ENCODE results near the gene RREB1. TPM values are rescaled to one million over a fixed set of nuclear protein-coding genes. Genes with fewer than 3 reads are reported as not detected.

The RREB1 gene
- total RNA-seq, 1 donor from 2014 or later: 16.6 TPM

GRCh38 chr6:7087491-7087979, 20.2 kb upstream of the RREB1 start:
- no peak for DNase-seq (ENCODE audit: low read depth)
- TF ChIP-seq CTCF (IDR thresholded peaks at IDR 0.05; ENCODE audit: insufficient read depth, low read length, severe bottlenecking): no peak
- FAIRE-seq: no peak
- H3K27me3 ChIP-seq (ENCODE audit: control insufficient read depth, insufficient read depth, low read length): no peaks in the 10 kb centered on the region
- no peak overlapping the region for H3K4me3 ChIP-seq (ENCODE audit: low read depth, low read length)
- no peaks in the 10 kb centered on the region for H3K36me3 ChIP-seq (ENCODE audit: control insufficient read depth, insufficient read depth, low read length)

DNA sequence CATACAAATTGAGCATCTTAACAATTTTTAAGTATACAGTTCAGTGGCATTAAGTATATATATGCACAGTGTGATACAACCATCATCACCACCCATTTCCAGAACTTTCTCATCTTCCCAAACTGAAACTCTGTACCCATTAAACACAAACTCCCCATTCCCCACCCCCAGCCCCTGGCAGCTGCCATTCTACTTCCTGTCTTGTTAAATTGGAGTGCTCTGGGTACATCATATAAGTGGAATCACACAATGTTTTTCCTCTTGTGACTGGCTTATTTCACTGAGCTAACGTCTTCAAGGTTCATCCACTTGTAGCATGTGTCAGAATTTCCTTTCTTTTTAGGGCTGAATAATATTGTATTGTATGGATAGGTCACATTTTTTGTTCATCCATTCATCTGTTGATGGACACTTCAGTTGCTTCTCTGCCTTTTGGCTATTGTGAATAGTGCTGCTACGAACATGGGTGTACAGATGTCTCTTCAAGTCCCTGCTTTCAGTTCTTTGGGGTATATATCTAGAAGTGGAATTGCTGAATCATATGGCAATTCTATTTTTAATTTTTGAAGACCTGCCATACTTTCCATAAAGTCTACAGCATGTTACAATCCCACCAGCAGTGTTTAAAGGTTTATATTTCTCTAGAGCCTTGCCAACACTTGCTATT, 19.6 kb upstream of the RREB1 start:
- TF ChIP-seq CTCF (IDR thresholded peaks at IDR 0.05; ENCODE audit: insufficient read depth, low read length, severe bottlenecking): no peak
- H3K4me3 ChIP-seq (ENCODE audit: low read depth, low read length): no peak overlapping the region
- DNase-seq (ENCODE audit: low read depth): no peak
- FAIRE-seq: no peak
- H3K36me3 ChIP-seq (ENCODE audit: control insufficient read depth, insufficient read depth, low read length): no peaks in the 10 kb centered on the region
- H3K27me3 ChIP-seq (ENCODE audit: control insufficient read depth, insufficient read depth, low read length): no peaks in the 10 kb centered on the region

DNA sequence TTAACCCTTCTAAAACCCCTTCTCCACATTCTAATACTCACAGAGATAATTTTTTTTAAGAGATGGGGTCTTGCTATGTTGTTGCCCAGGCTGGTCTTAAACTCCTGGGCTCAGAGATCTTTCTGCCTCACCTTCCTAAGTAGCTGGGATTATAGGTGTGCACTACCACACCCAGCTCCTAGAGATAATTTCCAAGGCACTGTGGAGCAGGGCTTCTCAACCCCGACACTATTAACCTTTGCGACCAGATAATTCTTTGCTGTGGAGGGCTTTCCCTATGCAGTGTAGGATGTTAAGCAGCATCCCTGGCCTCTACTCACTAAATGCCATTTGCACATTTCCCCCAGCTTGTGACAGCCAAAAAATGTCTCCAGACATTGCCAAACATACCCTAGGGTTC, 8.8 kb upstream of the RREB1 start:
- no peak overlapping the region for H3K4me3 ChIP-seq (ENCODE audit: low read depth, low read length)
- TF ChIP-seq CTCF (IDR thresholded peaks at IDR 0.05; ENCODE audit: insufficient read depth, low read length, severe bottlenecking): no peak
- no peaks in the 10 kb centered on the region for H3K36me3 ChIP-seq (ENCODE audit: control insufficient read depth, insufficient read depth, low read length)
- DNase-seq (ENCODE audit: low read depth) (no peak), FAIRE-seq (no peak)
- H3K27me3 ChIP-seq (ENCODE audit: control insufficient read depth, insufficient read depth, low read length): no peaks in the 10 kb centered on the region

DNA sequence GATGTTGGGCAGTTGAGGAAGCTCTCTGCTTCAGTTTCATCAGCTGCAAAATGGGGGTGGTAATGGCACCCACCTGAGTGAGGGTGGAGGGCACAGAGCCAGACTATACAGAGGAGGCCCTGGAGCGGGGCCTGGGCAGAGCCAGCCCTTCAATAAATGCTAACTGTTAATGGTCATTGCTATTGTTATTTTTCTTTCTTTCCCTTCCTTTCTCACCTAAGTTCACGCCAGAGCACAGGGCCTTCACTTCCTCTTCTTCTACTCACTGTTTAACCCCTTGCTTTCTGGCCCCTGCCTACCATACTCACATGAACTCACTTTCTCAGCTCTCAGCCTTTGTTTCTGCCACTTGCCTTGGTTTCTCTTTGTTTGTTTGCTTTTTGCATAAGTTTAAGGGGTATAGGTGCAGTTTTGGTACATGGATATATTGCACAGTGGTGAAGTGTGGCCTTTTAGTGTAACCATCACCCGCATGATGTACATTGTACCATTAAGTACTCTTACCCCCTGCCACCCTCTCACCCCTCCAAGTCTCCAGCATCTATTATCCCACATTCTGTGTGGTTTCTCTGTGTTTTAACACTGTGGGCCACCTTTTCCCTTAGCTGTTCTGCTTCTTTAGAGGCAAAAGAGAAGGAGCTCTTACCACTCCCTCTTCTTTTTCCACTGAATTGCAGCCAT, 7.5 kb upstream of the RREB1 start:
- DNase-seq (ENCODE audit: low read depth): no peak
- no peaks in the 10 kb centered on the region for H3K36me3 ChIP-seq (ENCODE audit: control insufficient read depth, insufficient read depth, low read length)
- TF ChIP-seq CTCF (IDR thresholded peaks at IDR 0.05; ENCODE audit: insufficient read depth, low read length, severe bottlenecking): no peak
- FAIRE-seq: no peak
- no peak overlapping the region for H3K4me3 ChIP-seq (ENCODE audit: low read depth, low read length)
- no peaks in the 10 kb centered on the region for H3K27me3 ChIP-seq (ENCODE audit: control insufficient read depth, insufficient read depth, low read length)

- FAIRE-seq (no peak), DNase-seq (ENCODE audit: low read depth) (no peak)
- H3K36me3 ChIP-seq (ENCODE audit: control insufficient read depth, insufficient read depth, low read length): no peaks in the 10 kb centered on the region
- H3K4me3 ChIP-seq (ENCODE audit: low read depth, low read length): no peak overlapping the region
- no peaks in the 10 kb centered on the region for H3K27me3 ChIP-seq (ENCODE audit: control insufficient read depth, insufficient read depth, low read length)
- TF ChIP-seq CTCF (IDR thresholded peaks at IDR 0.05; ENCODE audit: insufficient read depth, low read length, severe bottlenecking): no peak
Measured at GRCh38 chr6:7100753-7101081, 7.0 kb upstream of the RREB1 start.

Measured in bronchial epithelial cell (primary cell).